ENCODE results near the gene MBD5.

The MBD5 gene

GRCh38 chr2:148032215-148032614 is 11.3 kb downstream of the MBD5 start:
- TF ChIP-seq CTCF (IDR thresholded peaks at IDR 0.05; ENCODE audit: borderline replicate concordance, extremely low read depth, low read length, poor library complexity, severe bottlenecking), result no peak
- TF ChIP-seq EZH2 (IDR thresholded peaks at IDR 0.05; ENCODE audit: borderline replicate concordance, low read depth, low read length, severe bottlenecking), result no peak
- Histone ChIP-seq H3K9me3 (ENCODE audit: insufficient read depth, low read length, severe bottlenecking) (no peaks in the 10 kb centered on the region), H3K4me3 (ENCODE audit: low read depth in 1 of 2, low read length in 2 of 2) (no peak overlapping the region), H3K9ac (ENCODE audit: low read depth, low read length) (no peak overlapping the region), H3K4me2 (ENCODE audit: insufficient read depth, low read length) (no peak overlapping the region), H3K27me3 (ENCODE audit: insufficient read depth, low read length, poor library complexity) (no peaks in the 10 kb centered on the region), H3K4me1 (ENCODE audit: insufficient read depth, low read length) (no peaks in the 10 kb centered on the region), H4K20me1 (ENCODE audit: insufficient read depth, low read length) (0 out of 2 replicates have a peak, but pooled peaks cover 4% of the 10 kb centered on the region), H3K27ac (ENCODE audit: low read length) (no peak overlapping the region), H2AFZ (ENCODE audit: low read depth, low read length) (no peak overlapping the region), H3K79me2 (ENCODE audit: insufficient read depth, low read length) (peaks cover 22% of the 10 kb centered on the region; the same call in 1 of the 2 replicates), H3K36me3 (ENCODE audit: insufficient read depth, low read length) (no peaks in the 10 kb centered on the region)
- no peak for ATAC-seq (ENCODE audit: insufficient read depth, low read depth)
- no peak for DNase-seq

- TF ChIP-seq CTCF (IDR thresholded peaks at IDR 0.05; ENCODE audit: borderline replicate concordance, extremely low read depth, low read length, poor library complexity, severe bottlenecking) (no peak), EZH2 (IDR thresholded peaks at IDR 0.05; ENCODE audit: borderline replicate concordance, low read depth, low read length, severe bottlenecking) (no peak)
- Histone ChIP-seq H2AFZ (ENCODE audit: low read depth, low read length) (no peak overlapping the region), H3K4me2 (ENCODE audit: insufficient read depth, low read length) (no peak overlapping the region), H3K9me3 (ENCODE audit: insufficient read depth, low read length, severe bottlenecking) (no peaks in the 10 kb centered on the region), H3K27me3 (ENCODE audit: insufficient read depth, low read length, poor library complexity) (no peaks in the 10 kb centered on the region), H3K27ac (ENCODE audit: low read length) (no peak overlapping the region), H3K36me3 (ENCODE audit: insufficient read depth, low read length) (no peaks in the 10 kb centered on the region), H3K4me3 (ENCODE audit: low read depth in 1 of 2, low read length in 2 of 2) (no peak overlapping the region), H4K20me1 (ENCODE audit: insufficient read depth, low read length) (peaks cover 6% of the 10 kb centered on the region; the same call in 1 of the 2 replicates), H3K79me2 (ENCODE audit: insufficient read depth, low read length) (0 out of 2 replicates have a peak, but pooled peaks cover 1% of the 10 kb centered on the region), H3K4me1 (ENCODE audit: insufficient read depth, low read length) (no peaks in the 10 kb centered on the region), H3K9ac (ENCODE audit: low read depth, low read length) (no peak overlapping the region)
- DNase-seq (no peak), ATAC-seq (ENCODE audit: insufficient read depth, low read depth) (no peak)
Measured at GRCh38 chr2:148039783-148040182, 18.9 kb downstream of the MBD5 start.

GRCh38 chr2:148042219-148042618 is 21.3 kb downstream of the MBD5 start:
- ATAC-seq (ENCODE audit: insufficient read depth, low read depth) (no peak), DNase-seq (no peak)
- 0 out of 2 replicates have a peak, but pooled peaks cover 1% of the 10 kb centered on the region for H3K79me2 ChIP-seq (ENCODE audit: insufficient read depth, low read length)
- H3K27me3 ChIP-seq (ENCODE audit: insufficient read depth, low read length, poor library complexity), result no peaks in the 10 kb centered on the region
- peaks cover 2% of the 10 kb centered on the region; the same call in 1 of the 2 replicates for H4K20me1 ChIP-seq (ENCODE audit: insufficient read depth, low read length)
- no peak overlapping the region for H3K9ac ChIP-seq (ENCODE audit: low read depth, low read length)
- no peak overlapping the region for H3K4me3 ChIP-seq (ENCODE audit: low read depth in 1 of 2, low read length in 2 of 2)
- no peak overlapping the region for H3K27ac ChIP-seq (ENCODE audit: low read length)
- TF ChIP-seq CTCF (IDR thresholded peaks at IDR 0.05; ENCODE audit: borderline replicate concordance, extremely low read depth, low read length, poor library complexity, severe bottlenecking) (no peak), EZH2 (IDR thresholded peaks at IDR 0.05; ENCODE audit: borderline replicate concordance, low read depth, low read length, severe bottlenecking) (no peak)
- no peaks in the 10 kb centered on the region for H3K4me1 ChIP-seq (ENCODE audit: insufficient read depth, low read length)
- H3K4me2 ChIP-seq (ENCODE audit: insufficient read depth, low read length), result no peak overlapping the region
- H3K9me3 ChIP-seq (ENCODE audit: insufficient read depth, low read length, severe bottlenecking), result no peaks in the 10 kb centered on the region
- no peaks in the 10 kb centered on the region for H3K36me3 ChIP-seq (ENCODE audit: insufficient read depth, low read length)
- no peak overlapping the region for H2AFZ ChIP-seq (ENCODE audit: low read depth, low read length)
